GM12878 (cell line): ENCODE measurements around the gene RNF43. TPM values are rescaled to one million over a fixed set of nuclear protein-coding genes. Genes with fewer than 3 reads are reported as not detected.

Source experiments
- ATAC-seq: fragments of 200-7000 bp; cut with Tn5 transposase; 3 replicates; pipeline ENCODE4 v1.9.1; 2020; ENCODE audit warnings: mild to moderate bottlenecking, moderate library complexity
- BruUV-seq: library from RNA; stranded (reverse); fragments of 400-500 nt; replicated peaks from 2 replicates; lab custom pipeline; 2021; lab: Mats Ljungman, UMichigan
- CTCF ChIA-PET: fragments of 300-600 bp; sonication (Branson Sonifier 250); formaldehyde crosslinking; extraction: SDS; loops from one replicate; lab custom pipeline; 2021; ENCODE audit warnings: inconsistent platforms; lab: Yijun Ruan, JAX
- POLR2A ChIA-PET: fragments of 350-600 bp; formaldehyde crosslinking; extraction: SDS; loops from one replicate; lab custom pipeline; 2021; ENCODE audit warnings: inconsistent platforms; lab: Charles Lee
- RAD21 ChIA-PET: fragments of 300-600 bp; sonication (Branson Sonifier 250); formaldehyde crosslinking; loops from one replicate; lab custom pipeline; 2023; ENCODE audit warnings: antibody characterized with exemption; ENCODE audit not compliant: unreplicated experiment; lab: Charles Lee
- SMC1A ChIA-PET: fragments of 300-600 bp; sonication (Branson Sonifier 250); formaldehyde crosslinking; loops from one replicate; lab custom pipeline; 2023; ENCODE audit not compliant: unreplicated experiment, uncharacterized antibody; lab: Charles Lee
- DNase-seq: peaks from one replicate; pipeline ENCODE4 v3.0.0-alpha.2; 2011; ENCODE audit warnings: low read depth, low spot score
- FAIRE-seq: peaks from 3 replicates; lab custom pipeline; 2011; peaks lifted over from hg19 to GRCh38; lab: Jason Lieb, UNC
- H2AFZ ChIP-seq: 2 replicates; pipeline ENCODE4 v1.6.0; 2011; ENCODE audit warnings: low read depth, low read length, control low read depth; ENCODE audit not compliant: control insufficient read depth
- H3K27ac ChIP-seq: 2 replicates; pipeline ENCODE4 v1.5.1; 2011; ENCODE audit warnings: control low read depth; ENCODE audit not compliant: control insufficient read depth, insufficient read depth
- H3K27me3 ChIP-seq, 2 experiments: replicated peaks in 1 of 2; 2 replicates each; pipeline versions ENCODE4 v1.6.0 to v1.6.1; 2011; ENCODE audit warnings: low read length in 1 of 2; ENCODE audit not compliant: control insufficient read depth in 2 of 2, insufficient read depth in 2 of 2
- H3K36me3 ChIP-seq, 2 experiments: 2 replicates each; pipeline ENCODE4 v1.5.1; 2011; ENCODE audit warnings: low read length in 1 of 2; ENCODE audit not compliant: control insufficient read depth in 2 of 2, insufficient read depth in 2 of 2
- H3K4me1 ChIP-seq: 2 replicates; pipeline ENCODE4 v1.6.1; 2011; ENCODE audit warnings: mild to moderate bottlenecking, low read length, moderate library complexity, mixed read lengths; ENCODE audit not compliant: control insufficient read depth, insufficient read depth
- H3K4me2 ChIP-seq: 2 replicates; pipeline ENCODE4 v1.6.0; 2011; ENCODE audit warnings: control low read depth; ENCODE audit not compliant: control insufficient read depth, insufficient read depth
- H3K4me3 ChIP-seq: fragments of 200-600 bp; sonication (generic); 2 replicates; pipeline ENCODE4 v1.5.1; 2016
- H3K79me2 ChIP-seq: 2 replicates; pipeline ENCODE4 v1.6.0; 2011; ENCODE audit warnings: low read length; ENCODE audit not compliant: control insufficient read depth, insufficient read depth
- H3K9ac ChIP-seq: 2 replicates; pipeline ENCODE4 v1.8.0; 2011; ENCODE audit warnings: low read length, control low read depth, mixed read lengths; ENCODE audit not compliant: control insufficient read depth, insufficient read depth
- H3K9me3 ChIP-seq: replicated peaks from 3 replicates; pipeline ENCODE4 v1.5.1; 2011; ENCODE audit warnings: mild to moderate bottlenecking, low read length; ENCODE audit not compliant: control insufficient read depth, insufficient read depth
- H4K20me1 ChIP-seq: 2 replicates; pipeline ENCODE4 v1.6.0; 2011; ENCODE audit not compliant: control insufficient read depth, insufficient read depth
- ATF7 ChIP-seq: fragments of 450-650 bp; IDR thresholded peaks from 2 replicates; pipeline ENCODE4 v1.6.1; 2016; ENCODE audit warnings: low read depth, mild to moderate bottlenecking
- CTCF ChIP-seq, 3 experiments: IDR thresholded peaks in 2 of 3; conservative IDR thresholded peaks in 1 of 3; 2 replicates each; pipeline ENCODE4 v1.5.1; 2011; ENCODE audit warnings: low read depth in 3 of 3, low read length in 3 of 3, mild to moderate bottlenecking in 3 of 3, control low read depth in 2 of 3, moderate library complexity in 2 of 3, inconsistent platforms in 1 of 3, mixed read lengths in 1 of 3; ENCODE audit not compliant: control insufficient read depth in 2 of 3, insufficient read depth in 1 of 3; ENCODE audit errors: extremely low read depth in 1 of 3
- DPF2 ChIP-seq: fragments of 450-650 bp; IDR thresholded peaks from 2 replicates; pipeline ENCODE4 v1.6.1; 2017; ENCODE audit warnings: mild to moderate bottlenecking
- E2F4 ChIP-seq: IDR thresholded peaks from 2 replicates; pipeline ENCODE4 v1.6.1; 2012; ENCODE audit warnings: low read depth, low read length, improper control_type of control experiment
- HDGF ChIP-seq: fragments of 450-650 bp; IDR thresholded peaks from 2 replicates; pipeline ENCODE4 v1.6.1; 2016; ENCODE audit warnings: antibody characterized with exemption
- HSF1 ChIP-seq: fragments of 150-350 bp; IDR thresholded peaks from 2 replicates; pipeline ENCODE4 v1.6.1; 2014; ENCODE audit warnings: mild to moderate bottlenecking, low read depth, low read length
- JUND ChIP-seq: IDR thresholded peaks from 2 replicates; pipeline ENCODE4 v1.6.1; 2012; ENCODE audit warnings: low read depth, mild to moderate bottlenecking, low read length, improper control_type of control experiment, moderate library complexity
- NR2F1 ChIP-seq: fragments of 450-650 bp; conservative IDR thresholded peaks from 2 replicates; pipeline ENCODE4 v1.6.1; 2017; ENCODE audit warnings: mild to moderate bottlenecking
- PAX8 ChIP-seq: fragments of 450-650 bp; IDR thresholded peaks from 2 replicates; pipeline ENCODE4 v1.6.1; 2017; ENCODE audit warnings: mild to moderate bottlenecking, moderate library complexity
- POLR2AphosphoS2 ChIP-seq: IDR thresholded peaks from 2 replicates; pipeline ENCODE4 v1.6.1; 2011; ENCODE audit warnings: low read depth, mild to moderate bottlenecking, low read length, improper control_type of control experiment, moderate library complexity
- RAD21 ChIP-seq: IDR thresholded peaks from 2 replicates; pipeline ENCODE4 v1.6.1; 2011; ENCODE audit warnings: mild to moderate bottlenecking, low read depth, low read length, moderate library complexity; ENCODE audit not compliant: insufficient read depth
- RB1 ChIP-seq: fragments of 450-650 bp; formaldehyde crosslinking; IDR thresholded peaks from 2 replicates; pipeline ENCODE4 v1.6.1; 2017; ENCODE audit warnings: mild to moderate bottlenecking, borderline replicate concordance
- RBBP5 ChIP-seq: fragments of 200-600 bp; sonication (generic); conservative IDR thresholded peaks from 2 replicates; pipeline ENCODE4 v1.6.1; 2016
- TAF1 ChIP-seq: IDR thresholded peaks from 2 replicates; pipeline ENCODE4 v1.6.1; 2011; ENCODE audit warnings: mild to moderate bottlenecking, low read depth, low read length, borderline replicate concordance
- USF2 ChIP-seq: IDR thresholded peaks from 2 replicates; pipeline ENCODE4 v1.6.1; 2011; ENCODE audit warnings: low read depth, low read length, improper control_type of control experiment, borderline replicate concordance
- WGBS: methylation state at CpG from one replicate; pipeline ENCODE4 v1.1.6; 2016; ENCODE audit warnings: low lambda C conversion rate; ENCODE audit not compliant: insufficient replicate concordance, insufficient coverage; ENCODE audit errors: missing lambda C conversion rate; 5-methylcytosine and 5-hydroxymethylcytosine counted together
- in situ Hi-C: fragments of 300-500 bp; cut with MboI; formaldehyde crosslinking; loops from 9 replicates; pipeline ENCODE4 v1.14.3; 2018; ENCODE audit warnings: mixed read lengths
- intact Hi-C: fragments of 100-400 bp; cut with micrococcal nuclease; formaldehyde crosslinking; loops from one replicate; pipeline ENCODE4 v1.14.2; 2022; ENCODE audit not compliant: unreplicated experiment
- polyA plus RNA-seq, 11 experiments: library from polyadenylated mRNA; depleted of rRNA in 4 of 11; unstranded in 6 of 11; stranded (reverse) in 5 of 11; fragments of >200 nt; fragmentation: Nextera tagmentation in 4 of 11; fragmentation: Illumina TruSeq in 1 of 11; extraction: Ambion mirVana in 4 of 11; extraction: Trizol in 1 of 11; gene quantifications; 1 replicate in 1 of 11; 2 replicates in 10 of 11; pipeline versions ENCODE4 v1.2.1 to v1.2.3, GENCODE V29; 2011 to 2016; ENCODE audit warnings: inconsistent platforms in 2 of 11, missing spikeins in 2 of 11, low read depth in 1 of 11
- total RNA-seq, 4 experiments: library from RNA; depleted of rRNA in 3 of 4; stranded (reverse); fragments of >200 nt in 3 of 4; fragmentation: Illumina TruSeq in 1 of 4; extraction: Trizol in 1 of 4; gene quantifications; 2 replicates each; pipeline versions ENCODE4 v1.2.1 to v1.2.3, GENCODE V29; 2013 to 2021

Gene RNF43
- total and polyA plus RNA-seq, 10 of the 15 experiments (the other 5 are each of a cell fraction or from before 2014, with no cell fraction given): 1.2 to 16.7 (median 5.5) TPM

- 49% methylated on average over 3 of the region's 3 CpGs for WGBS
- BruUV-seq: no TSS peak
- Histone ChIP-seq H2AFZ (no peak overlapping the region), H3K27me3 (no peaks in the 10 kb centered on the region), H3K4me1 (peaks cover 5% of the 10 kb centered on the region; the same call in 1 of the 2 replicates), H4K20me1 (no peaks in the 10 kb centered on the region), H3K27ac (no peak overlapping the region), H3K36me3 (no peaks in the 10 kb centered on the region; a peak in 1 of 4 replicates), H3K9me3 (no peaks in the 10 kb centered on the region), H3K9ac (no peak overlapping the region), H3K4me2 (no peak overlapping the region), H3K79me2 (peaks cover 2% of the 10 kb centered on the region; the same call in 1 of the 2 replicates), H3K4me3 (no peak overlapping the region)
- no peak for TF ChIP-seq USF2
- TF ChIP-seq HSF1: no peak
- no peak for TF ChIP-seq JUND
- TF ChIP-seq RB1: no peak
- TF ChIP-seq PAX8: no peak
- no peak for TF ChIP-seq RBBP5
- no peak for TF ChIP-seq CTCF (IDR thresholded peaks at IDR 0.05 in 2 of 3, conservative IDR thresholded peaks at IDR 0.05 in 1 of 3; ENCODE audit: control insufficient read depth in 2 of 3, extremely low read depth in 1 of 3, insufficient read depth in 1 of 3, low read depth in 3 of 3, low read length in 3 of 3)
- TF ChIP-seq POLR2AphosphoS2: no peak
- no peak for TF ChIP-seq HDGF
- no peak for TF ChIP-seq TAF1
- no peak for TF ChIP-seq NR2F1
- TF ChIP-seq ATF7: no peak
- no peak for TF ChIP-seq E2F4
- TF ChIP-seq RAD21: no peak
- no peak for TF ChIP-seq DPF2
- in situ Hi-C loops: no loop called here
- SMC1A ChIA-PET: interaction anchor here (1.1 to 1.6 kb wide), 3 partner anchors 13 to 49 kb away, joined by 3 to 5 read pairs (median 3); no protein-coding TSS in a partner anchor
- DNase-seq (no peak), FAIRE-seq (no peak), ATAC-seq (no peak)
- intact Hi-C loops: no loop called here
- CTCF ChIA-PET: interaction anchor here (1.1 to 2.9 kb wide), 2 partner anchors 14 to 40 kb away, joined by 3 to 17 read pairs; partner anchors contain the start of gene RNF43
- POLR2A ChIA-PET: no interaction called here
- RAD21 ChIA-PET: interaction anchor here (1.2 to 1.4 kb wide), 4 partner anchors 12 to 60 kb away, joined by 3 to 4 read pairs (median 3); no protein-coding TSS in a partner anchor
These were observed 40.2 kb downstream of the RNF43 start for GRCh38 chr17:58377093-58377601.
